ENCODE measurements around the gene CYP4F8. TPM values are rescaled to one million over a fixed set of nuclear protein-coding genes. Genes with fewer than 3 reads are reported as not detected.

The CYP4F8 gene
- total RNA-seq, 1 experiment from 2014 or later = not detected

DNA sequence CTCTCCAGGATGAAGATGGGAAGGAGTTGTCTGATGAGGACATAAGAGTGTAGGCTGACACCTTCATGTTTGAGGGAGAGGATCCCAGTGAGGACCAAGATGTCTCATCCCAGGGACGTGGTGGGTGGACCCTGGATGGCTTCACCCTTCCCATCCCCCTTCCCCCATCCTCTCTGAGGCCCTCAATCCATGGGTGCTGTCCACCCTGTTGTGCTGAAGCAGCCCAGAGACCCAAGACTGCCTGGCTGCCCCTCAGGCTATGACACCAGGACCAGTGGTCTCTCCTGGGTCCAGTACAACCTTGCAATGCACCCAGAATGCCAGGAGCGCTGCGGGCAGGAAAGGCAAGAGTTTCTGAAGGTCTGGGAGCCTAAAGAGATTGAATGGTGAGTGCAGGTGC, 54.4 kb downstream of the CYP4F8 start:
- WGBS (ENCODE audit: extremely low coverage, insufficient read length, low lambda C conversion rate) = no CpG with 5 or more reads among the region's 3 CpGs
- no peaks in the 10 kb centered on the region for H4K20me1 ChIP-seq (ENCODE audit: control insufficient read depth, insufficient read depth, insufficient read length)

More for the DNA sequence above, 54.4 kb downstream of the CYP4F8 start:
- Histone ChIP-seq H2BK20ac (ENCODE audit: low read depth, low read length, poor library complexity, severe bottlenecking) (no peak overlapping the region), H3T11ph (ENCODE audit: low read length) (no peak overlapping the region), H4K91ac (ENCODE audit: insufficient read length, low read depth, low read length) (no peak overlapping the region), H2AK5ac (ENCODE audit: insufficient read length, low read length) (no peak overlapping the region), H3K79me2 (ENCODE audit: insufficient read depth, low read length) (no peaks in the 10 kb centered on the region), H3K23me2 (ENCODE audit: insufficient read length, low read depth, low read length, poor library complexity, severe bottlenecking) (no peaks in the 10 kb centered on the region), H2BK12ac (ENCODE audit: insufficient read length, low read depth, low read length) (no peak overlapping the region), H2BK15ac (ENCODE audit: low read depth, low read length) (no peak overlapping the region), H3K9ac (ENCODE audit: extremely low read depth, insufficient read length, low read length) (no peak overlapping the region), H3K18ac (ENCODE audit: insufficient read length, low read depth, low read length) (no peak overlapping the region), H4K8ac (replicated peaks; ENCODE audit: insufficient read length, low read depth, low read length) (no peak overlapping the region), H3K4ac (ENCODE audit: low read depth, low read length) (no peak overlapping the region), H3K23ac (ENCODE audit: insufficient read length, low read depth, low read length) (no peak overlapping the region), H4K5ac (ENCODE audit: insufficient read length, low read depth, low read length) (no peak overlapping the region), H3K9me3 (ENCODE audit: control insufficient read depth, low read depth, low read length) (peaks cover 92% of the 10 kb centered on the region), H2BK120ac (ENCODE audit: low read depth, low read length, poor library complexity, severe bottlenecking) (no peak overlapping the region), H3K27ac (ENCODE audit: insufficient read length, low read depth, low read length) (no peak overlapping the region), H3K14ac (ENCODE audit: insufficient read depth, low read length) (no peak overlapping the region), H3K79me1 (ENCODE audit: insufficient read depth, low read depth, low read length, poor library complexity, severe bottlenecking) (no peaks in the 10 kb centered on the region), H3K27me3 (ENCODE audit: insufficient read depth, low read length) (no peaks in the 10 kb centered on the region), H3K4me2 (ENCODE audit: insufficient read depth, insufficient read length, low read length) (no peak overlapping the region), H2BK5ac (ENCODE audit: insufficient read length, low read length) (no peak overlapping the region), H3K56ac (ENCODE audit: insufficient read length, low read depth, low read length) (no peak overlapping the region), H2AFZ (ENCODE audit: low read length) (no peak overlapping the region), H3K4me1 (ENCODE audit: insufficient read depth, low read length) (no peaks in the 10 kb centered on the region)
- Mint-ChIP-seq H3K36me3 (ENCODE audit: insufficient read depth in 1 of 3, low read depth in 3 of 3) (peaks cover 7 to 13% (median 12%) of the 10 kb centered on the region in 3 experiments; a peak in 6 of 7 replicates), H3K4me3 (no peak overlapping the region), H3K4me1 (no peaks in the 10 kb centered on the region), H3K27ac (no peak overlapping the region), H3K27me3 (ENCODE audit: low read depth) (peaks cover 1% of the 10 kb centered on the region), H3K9me3 (peaks cover 33 to 35% of the 10 kb centered on the region in 2 experiments)
- TF ChIP-seq, protein P1, sequence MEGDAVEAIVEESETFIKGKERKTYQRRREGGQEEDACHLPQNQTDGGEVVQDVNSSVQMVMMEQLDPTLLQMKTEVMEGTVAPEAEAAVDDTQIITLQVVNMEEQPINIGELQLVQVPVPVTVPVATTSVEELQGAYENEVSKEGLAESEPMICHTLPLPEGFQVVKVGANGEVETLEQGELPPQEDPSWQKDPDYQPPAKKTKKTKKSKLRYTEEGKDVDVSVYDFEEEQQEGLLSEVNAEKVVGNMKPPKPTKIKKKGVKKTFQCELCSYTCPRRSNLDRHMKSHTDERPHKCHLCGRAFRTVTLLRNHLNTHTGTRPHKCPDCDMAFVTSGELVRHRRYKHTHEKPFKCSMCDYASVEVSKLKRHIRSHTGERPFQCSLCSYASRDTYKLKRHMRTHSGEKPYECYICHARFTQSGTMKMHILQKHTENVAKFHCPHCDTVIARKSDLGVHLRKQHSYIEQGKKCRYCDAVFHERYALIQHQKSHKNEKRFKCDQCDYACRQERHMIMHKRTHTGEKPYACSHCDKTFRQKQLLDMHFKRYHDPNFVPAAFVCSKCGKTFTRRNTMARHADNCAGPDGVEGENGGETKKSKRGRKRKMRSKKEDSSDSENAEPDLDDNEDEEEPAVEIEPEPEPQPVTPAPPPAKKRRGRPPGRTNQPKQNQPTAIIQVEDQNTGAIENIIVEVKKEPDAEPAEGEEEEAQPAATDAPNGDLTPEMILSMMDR (conservative IDR thresholded peaks at IDR 0.05) = no peak
- no peak for DNase-seq

Measured in H9 (cell line).